Right cardiac atrium (tissue), 5 donors: ENCODE results near the gene FARP2. TPM values are rescaled to one million over a fixed set of nuclear protein-coding genes. Genes with fewer than 3 reads are reported as not detected.
"Not testable (repeated sequence)": the region's sequence is repeated elsewhere in the genome, so short reads cannot be mapped to it uniquely, and the experiment has no call there.

Experiments
- ATAC-seq, 2 donors: fragments of 200-7000 bp; cut with Tn5 transposase; one replicate each; pipeline versions ENCODE4 v1.8.0 to v1.9.1; 2020; ENCODE audit warnings: moderate library complexity in 2 of 2, mild to moderate bottlenecking in 1 of 2
- DNase-seq, 3 donors: peaks; one replicate each; pipeline ENCODE4 v3.0.0-alpha.2; 2020
- H3K27ac ChIP-seq: one replicate; pipeline ENCODE4 v1.5.1; 2013; ENCODE audit warnings: mild to moderate bottlenecking, low read length, control low read depth, moderate library complexity
- H3K27me3 ChIP-seq: one replicate; pipeline ENCODE4 v1.6.1; 2013; ENCODE audit not compliant: control insufficient read depth, insufficient read depth
- H3K4me1 ChIP-seq: one replicate; pipeline ENCODE4 v1.6.1; 2013; ENCODE audit warnings: low read length; ENCODE audit not compliant: control insufficient read depth, insufficient read depth
- H3K4me3 ChIP-seq: one replicate; pipeline ENCODE4 v1.5.1; 2013; ENCODE audit warnings: low read length, control low read depth
- H3K9me3 ChIP-seq: one replicate; pipeline ENCODE4 v1.6.1; 2013; ENCODE audit warnings: low read length; ENCODE audit not compliant: control insufficient read depth
- WGBS: extraction: QIAGEN DNeasy Blood & Tissue Kit; methylation state at CpG from one replicate; pipeline ENCODE4 v1.1.7; 2013; 5-methylcytosine and 5-hydroxymethylcytosine counted together
- intact Hi-C, 4 donors: fragments of 100-400 bp; cut with DNase I; formaldehyde crosslinking; loops; one replicate each; pipeline versions ENCODE4 v1.11.0 to v1.14.0; 2022 to 2023
- polyA plus RNA-seq: library from polyadenylated mRNA; stranded (reverse); fragments of 200-250 nt; gene quantifications from one replicate; pipeline ENCODE4 v1.2.3, GENCODE V29; 2013
- total RNA-seq, 4 donors: library from RNA; stranded (reverse); fragmentation: NEBNext Ultra II Directional; extraction: Animal tissue kit (Norgen Biotek cat#: 25700); gene quantifications; one replicate each; pipeline ENCODE4 v1.2.1, GENCODE V29; 2021
- donor health status: healthy with polysubstance abuse.
- donor health status: DM: no; HTN: yes; CAD: no.
- donor health status: DM: no; HTN: no; CAD: no.
- donor health status: DM: no; HTN: yes; CAD: no; lungs with severe emphysema.
- donor health status: DM: yes; HTN: yes; CAD: no.

Gene FARP2
- total and polyA plus RNA-seq, 5 donors: 6.1 to 28.4 (median 24.1) TPM

DNA sequence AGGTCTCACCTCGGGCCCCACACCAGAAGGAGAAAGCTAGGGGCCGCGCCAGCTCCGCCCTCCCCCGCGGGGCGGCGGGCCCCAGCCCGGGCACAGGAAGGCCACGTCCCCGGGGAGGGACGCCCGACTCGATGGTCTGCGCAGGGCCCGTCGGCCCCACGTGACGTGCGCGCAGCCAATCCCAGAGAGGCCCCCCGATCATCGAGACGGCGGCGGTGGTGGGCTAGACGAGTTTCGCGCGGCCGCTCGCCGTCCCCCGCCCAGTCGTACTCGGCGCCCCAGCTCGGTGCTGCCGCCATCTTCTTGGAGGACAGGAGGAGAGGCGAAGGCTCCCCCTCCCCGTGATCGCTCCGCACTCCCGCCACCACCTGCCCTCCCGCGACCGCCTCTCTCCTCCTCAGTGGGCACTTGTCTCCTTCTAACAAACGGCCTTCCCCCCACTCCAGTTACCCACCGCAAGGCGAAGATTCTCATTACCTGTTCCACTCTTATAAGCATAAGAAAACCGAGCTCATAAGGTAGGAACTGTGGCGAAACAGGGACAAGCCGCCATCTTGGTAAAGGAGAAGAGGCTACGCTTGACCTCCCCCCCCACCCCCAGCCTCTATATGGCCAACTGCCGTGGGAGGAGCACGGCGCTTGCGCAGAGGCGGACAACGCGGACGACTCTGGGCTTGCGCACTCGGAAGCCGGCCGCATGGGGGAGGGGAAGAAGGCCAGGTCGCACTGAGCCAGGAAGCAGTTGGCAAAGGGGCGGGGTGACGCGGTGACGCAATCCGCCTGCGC is 40.8 kb upstream of the FARP2 start, which contains the start of gene HDLBP:
Gene HDLBP, minus strand, starts transcription at position 580 of the 786 bp plus-strand sequence. CDS start 48,803 bp downstream, outside the sequence.
- WGBS: under 1% methylated on average over 73 of the region's 73 CpGs
- Histone ChIP-seq H3K4me1 (no peaks in the 10 kb centered on the region), H3K9me3 (no peaks in the 10 kb centered on the region), H3K27me3 (no peaks in the 10 kb centered on the region), H3K27ac (peak within 1 kb of the TSS; percentile 98), H3K4me3 (peak within 1 kb of the TSS; percentile 79)
- ATAC-seq (peak; percentile 94 to 95), DNase-seq (peak; percentile 100)
- intact Hi-C loops: loop anchor here in 1 of 4 donors (5.0 kb wide), 1 partner anchor 43 kb away; no protein-coding TSS in a partner anchor

GRCh38 chr2:241315879-241316631 is 40.0 kb upstream of the FARP2 start, which contains the start of gene SEPTIN2:
Gene SEPTIN2, plus strand, starts transcription at chr2:241315925. Its CDS starts 8,308 bp downstream, at chr2:241324233.
- Histone ChIP-seq H3K27ac (peak within 1 kb of the TSS; percentile 98), H3K9me3 (no peaks in the 10 kb centered on the region), H3K27me3 (no peaks in the 10 kb centered on the region), H3K4me3 (peak within 1 kb of the TSS; percentile 79), H3K4me1 (no peaks in the 10 kb centered on the region)
- ATAC-seq (peak; percentile 64 to 67), DNase-seq (peak in 2 of 3 donors; percentile 85 to 92)
- intact Hi-C loops: loop anchor here in 1 of 4 donors (5.0 kb wide), 1 partner anchor 44 kb away; no protein-coding TSS in a partner anchor
- WGBS: under 1% methylated on average over 75 of the region's 75 CpGs

DNA sequence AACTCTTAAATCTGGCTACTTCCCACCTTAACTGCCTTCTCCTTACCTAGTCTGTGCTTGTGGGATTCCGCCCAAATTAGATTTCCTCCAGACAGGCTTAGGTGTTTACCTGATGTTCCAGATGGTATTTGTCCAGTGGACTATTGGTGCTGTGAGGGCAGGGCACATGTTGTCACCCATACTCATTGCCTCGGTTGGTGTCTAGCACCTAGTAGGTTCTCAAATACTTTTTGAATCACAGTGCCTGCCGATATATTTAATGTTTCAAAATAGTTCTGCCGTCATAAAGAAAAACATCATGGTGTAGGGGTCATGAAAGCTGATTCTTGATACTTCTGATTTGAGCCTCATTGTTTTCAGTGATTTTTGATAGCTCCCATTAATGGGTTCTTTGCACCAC is 39.3 kb upstream of the FARP2 start:
- peaks cover 1% of the 10 kb centered on the region for H3K4me1 ChIP-seq
- no peak for ATAC-seq
- intact Hi-C loops: loop anchor here in 1 of 4 donors (5.0 kb wide), 1 partner anchor 45 kb away; no protein-coding TSS in a partner anchor

DNA sequence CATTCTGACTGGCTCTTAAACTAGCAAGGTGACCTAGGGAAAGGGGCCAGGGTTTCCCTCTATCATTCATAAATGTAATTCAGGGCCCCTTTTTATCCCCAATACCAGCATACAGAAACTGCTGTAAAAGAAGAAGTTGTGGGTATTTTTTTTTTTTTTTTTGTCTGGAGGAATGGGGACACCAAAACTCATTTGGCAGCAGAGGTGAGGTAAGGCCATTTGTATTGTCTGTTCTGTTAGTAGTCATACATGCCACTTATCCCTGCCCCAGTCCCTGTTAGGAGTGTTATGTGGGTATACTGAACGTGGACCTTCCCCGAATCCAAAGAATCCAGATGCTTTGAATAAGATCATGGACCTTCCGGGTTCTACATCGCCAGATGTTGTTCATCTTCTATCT is 38.7 kb upstream of the FARP2 start:
- Histone ChIP-seq H3K4me1 (peaks cover 5% of the 10 kb centered on the region), H3K27ac (no peak overlapping the region), H3K9me3 (no peaks in the 10 kb centered on the region), H3K4me3 (peak overlapping the region; percentile 79), H3K27me3 (no peaks in the 10 kb centered on the region)
- WGBS: 44% methylated on average over 4 of the region's 4 CpGs
- intact Hi-C loops: loop anchor here in 1 of 4 donors (5.0 kb wide), 1 partner anchor 45 kb away; no protein-coding TSS in a partner anchor
- ATAC-seq: no peak
- DNase-seq: no peak

More for the DNA sequence above, 39.3 kb upstream of the FARP2 start:
- H3K9me3 ChIP-seq: no peaks in the 10 kb centered on the region
- H3K27me3 ChIP-seq: no peaks in the 10 kb centered on the region
- DNase-seq: no peak
- 6% methylated on average over 4 of the region's 4 CpGs for WGBS
- H3K4me3 ChIP-seq: peak overlapping the region; percentile 79
- H3K27ac ChIP-seq: peak overlapping the region; percentile 92

- ATAC-seq, H3K9me3 ChIP-seq, H3K4me1 ChIP-seq, DNase-seq, H3K27me3 ChIP-seq, H3K27ac ChIP-seq, H3K4me3 ChIP-seq: not testable (repeated sequence)
- 85% methylated on average over 6 of the region's 6 CpGs for WGBS
- intact Hi-C loops: loop anchor here in 1 of 4 donors (5.0 kb wide), 1 partner anchor 47 kb away; no protein-coding TSS in a partner anchor
These were observed 37.3 kb upstream of the FARP2 start for GRCh38 chr2:241318830-241319229.

- intact Hi-C loops: loop anchor here in 1 of 4 donors (10.0 kb wide), 1 partner anchor 56 kb away; no protein-coding TSS in a partner anchor
- DNase-seq (peak in 1 of 3 donors; percentile 31), ATAC-seq (no peak)
- Histone ChIP-seq H3K9me3 (no peaks in the 10 kb centered on the region), H3K4me3 (no peak overlapping the region), H3K27ac (no peak overlapping the region), H3K27me3 (no peaks in the 10 kb centered on the region), H3K4me1 (peaks cover 5% of the 10 kb centered on the region)
- 92% methylated on average over 8 of the region's 8 CpGs for WGBS
These were observed 35.7 kb upstream of the FARP2 start for GRCh38 chr2:241320394-241320793.

GRCh38 chr2:241321033-241321432 is 35.1 kb upstream of the FARP2 start:
- H3K4me1 ChIP-seq: peaks cover 5% of the 10 kb centered on the region
- H3K27me3 ChIP-seq: no peaks in the 10 kb centered on the region
- DNase-seq (no peak), ATAC-seq (no peak)
- no peaks in the 10 kb centered on the region for H3K9me3 ChIP-seq
- H3K4me3 ChIP-seq: no peak overlapping the region
- intact Hi-C loops: loop anchor here in 1 of 4 donors (10.0 kb wide), 1 partner anchor 56 kb away; no protein-coding TSS in a partner anchor
- WGBS: 47% methylated on average over 1 of the region's 1 CpG
- H3K27ac ChIP-seq: no peak overlapping the region

- H3K4me3 ChIP-seq: no peak overlapping the region
- H3K4me1 ChIP-seq: peaks cover 5% of the 10 kb centered on the region
- H3K27ac ChIP-seq: no peak overlapping the region
- no peaks in the 10 kb centered on the region for H3K9me3 ChIP-seq
- ATAC-seq (no peak), DNase-seq (no peak)
- H3K27me3 ChIP-seq: no peaks in the 10 kb centered on the region
- 34% methylated on average over 1 of the region's 1 CpG for WGBS
- intact Hi-C loops: loop anchor here in 1 of 4 donors (10.0 kb wide), 1 partner anchor 57 kb away; no protein-coding TSS in a partner anchor
These were observed 34.2 kb upstream of the FARP2 start for GRCh38 chr2:241321886-241322285.

GRCh38 chr2:241323778-241324177 is 32.3 kb upstream of the FARP2 start:
- WGBS: 63% methylated on average over 5 of the region's 5 CpGs
- H3K4me1 ChIP-seq: peaks cover 5% of the 10 kb centered on the region
- no peak for DNase-seq
- no peak overlapping the region for H3K27ac ChIP-seq
- no peak for ATAC-seq
- H3K27me3 ChIP-seq: no peaks in the 10 kb centered on the region
- H3K9me3 ChIP-seq: no peaks in the 10 kb centered on the region
- intact Hi-C loops: loop anchor here in 1 of 4 donors (10.0 kb wide), 1 partner anchor 59 kb away; no protein-coding TSS in a partner anchor
- H3K4me3 ChIP-seq: no peak overlapping the region

DNA sequence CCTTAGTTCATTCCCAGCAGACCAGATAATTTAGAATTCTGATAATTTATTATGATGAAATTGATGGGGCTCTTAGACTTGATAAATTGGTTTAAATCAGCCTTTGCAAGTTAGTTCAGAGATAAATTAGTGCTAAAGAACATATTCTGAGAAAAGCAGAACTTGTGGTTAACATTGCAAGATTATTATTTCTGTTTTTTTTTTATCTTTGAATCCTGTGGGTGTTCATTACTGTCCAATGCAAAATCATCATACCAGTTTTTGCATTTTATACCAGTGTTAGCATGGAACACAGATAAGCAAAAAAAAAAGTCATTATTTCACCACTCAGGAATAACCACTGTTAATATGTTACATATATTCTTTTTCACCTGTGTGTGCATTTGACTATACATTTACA is 31.3 kb upstream of the FARP2 start:
- intact Hi-C loops: loop anchor here in 1 of 4 donors (10.0 kb wide), 1 partner anchor 60 kb away; no protein-coding TSS in a partner anchor
- Histone ChIP-seq H3K9me3 (no peaks in the 10 kb centered on the region), H3K4me1 (peaks cover 5% of the 10 kb centered on the region), H3K4me3 (no peak overlapping the region), H3K27ac (no peak overlapping the region), H3K27me3 (no peaks in the 10 kb centered on the region)
- no peak for ATAC-seq
- DNase-seq: no peak
